GM19467 (cell line): ENCODE measurements around the gene RELB.
"Not testable (repeated sequence)": the region's sequence is repeated elsewhere in the genome, so short reads cannot be mapped to it uniquely, and the experiment has no call there.

Source experiments
- ATAC-seq: cut with Tn5 transposase; IDR thresholded peaks from one replicate; pipeline ENCODE4 v1.9.1; 2021; ENCODE audit warnings: mild to moderate bottlenecking, moderate library complexity; ENCODE audit not compliant: unreplicated experiment

Gene RELB

DNA sequence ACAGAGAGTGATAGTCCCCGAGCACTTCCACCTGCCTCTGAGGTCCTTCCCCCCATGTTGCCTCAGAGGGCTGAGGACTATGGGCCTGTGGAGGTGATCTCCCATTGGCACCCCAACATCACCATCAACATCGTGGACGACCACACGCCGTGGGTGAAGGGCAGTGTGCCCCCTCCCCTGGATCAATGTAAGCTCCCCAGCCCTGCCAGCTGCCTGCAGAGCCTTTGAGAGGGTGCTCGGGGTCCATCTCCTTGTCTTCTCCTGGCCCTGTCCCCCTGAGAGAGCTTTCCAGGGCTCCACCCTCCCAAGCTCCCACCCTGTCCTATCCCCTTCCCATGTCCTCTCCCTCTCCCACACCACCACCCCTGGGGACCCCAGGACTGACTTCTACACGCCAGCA is 14.9 kb upstream of the RELB start:
- ATAC-seq = no peak

DNA sequence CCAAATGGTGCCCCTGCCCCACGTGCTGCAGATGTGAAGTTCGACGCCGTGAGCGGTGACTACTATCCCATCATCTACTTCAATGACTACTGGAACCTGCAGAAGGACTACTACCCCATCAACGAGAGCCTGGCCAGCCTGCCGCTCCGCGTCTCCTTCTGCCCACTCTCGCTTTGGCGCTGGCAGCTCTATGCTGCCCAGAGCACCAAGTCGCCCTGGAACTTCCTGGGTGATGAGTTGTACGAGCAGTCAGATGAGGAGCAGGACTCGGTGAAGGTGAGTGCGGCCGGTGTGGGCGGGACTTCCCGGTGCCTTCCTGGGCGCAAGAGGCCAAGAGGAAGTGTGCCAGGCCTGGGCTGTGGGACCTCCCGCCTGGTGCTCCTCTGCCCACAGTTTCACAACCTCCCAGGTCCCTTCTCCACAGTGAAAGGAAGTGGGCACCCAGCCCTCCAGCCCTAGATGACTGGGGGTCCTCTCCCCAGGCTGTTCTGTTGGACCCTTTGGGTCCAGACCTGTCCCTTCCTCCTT is 14.1 kb upstream of the RELB start:
- no peak for ATAC-seq

DNA sequence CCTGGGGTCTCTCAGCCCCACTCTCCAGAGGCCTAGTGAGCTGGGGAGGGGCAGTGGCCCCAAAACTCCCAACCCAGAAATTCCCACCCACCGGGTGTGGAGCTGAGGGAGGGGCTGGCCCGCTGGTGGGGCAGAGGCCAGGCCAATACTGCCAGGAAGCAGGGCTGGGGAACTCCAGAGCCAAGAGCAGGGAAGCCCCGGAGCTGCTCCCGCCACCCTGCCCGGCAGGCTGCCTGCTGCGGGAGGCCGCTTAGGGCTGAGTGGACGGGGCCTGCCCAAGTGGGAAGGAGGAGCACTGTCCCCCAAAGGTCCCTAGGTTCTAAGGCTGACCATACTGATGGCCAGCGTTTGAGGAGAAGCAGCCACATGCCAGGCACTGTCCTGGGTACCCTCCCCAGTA is 13.0 kb upstream of the RELB start:
- no peak for ATAC-seq

DNA sequence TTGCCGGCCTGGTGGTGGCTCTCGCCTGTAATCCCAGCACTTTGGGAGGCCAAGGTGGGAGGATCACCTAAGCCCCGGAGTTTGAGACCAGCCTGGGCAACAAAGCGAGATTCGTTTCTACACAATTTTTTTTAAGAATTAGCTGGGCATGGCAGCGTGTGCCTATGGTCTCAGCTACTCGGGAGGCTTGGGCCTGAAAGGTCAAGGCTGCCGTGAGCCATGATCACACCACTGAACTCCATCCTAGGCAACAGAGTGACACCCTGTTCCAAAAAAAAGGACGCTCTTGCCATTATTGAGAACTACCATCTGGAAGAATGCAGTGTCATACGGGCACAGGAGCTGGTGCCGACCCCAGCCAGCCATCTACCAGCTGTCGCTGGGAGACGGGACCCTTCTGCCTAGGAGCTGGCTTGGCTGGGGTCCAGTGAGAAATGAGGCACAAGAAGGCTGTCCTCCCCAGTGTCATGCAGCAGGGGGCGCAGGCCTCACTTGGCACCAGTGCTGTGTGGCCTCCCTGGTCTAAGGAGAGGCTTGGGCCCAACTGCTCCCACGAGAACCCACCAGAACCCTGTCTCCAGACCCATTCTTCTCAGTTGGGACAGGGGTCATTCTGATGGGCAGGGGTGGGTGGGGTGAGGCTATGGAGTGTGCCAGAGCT is 12.2 kb upstream of the RELB start:
- no peak for ATAC-seq

DNA sequence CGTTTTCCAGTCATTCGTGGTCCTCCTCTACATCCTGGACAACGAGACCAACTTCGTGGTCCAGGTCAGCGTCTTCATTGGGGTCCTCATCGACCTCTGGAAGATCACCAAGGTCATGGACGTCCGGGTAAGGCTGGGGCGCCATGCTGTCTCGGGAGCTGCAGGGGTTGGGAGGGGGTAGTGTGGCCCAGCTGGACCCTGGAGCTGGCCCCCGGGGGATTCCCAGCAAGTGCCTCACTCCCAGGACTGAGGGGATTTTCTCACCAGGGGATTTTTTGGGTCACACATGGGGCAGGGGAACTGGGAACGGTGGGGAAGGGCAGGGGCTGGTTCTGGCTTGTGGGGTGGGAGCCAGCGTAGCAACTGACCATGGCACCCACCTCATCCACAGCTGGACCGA is 10.8 kb upstream of the RELB start:
- no peak for ATAC-seq

DNA sequence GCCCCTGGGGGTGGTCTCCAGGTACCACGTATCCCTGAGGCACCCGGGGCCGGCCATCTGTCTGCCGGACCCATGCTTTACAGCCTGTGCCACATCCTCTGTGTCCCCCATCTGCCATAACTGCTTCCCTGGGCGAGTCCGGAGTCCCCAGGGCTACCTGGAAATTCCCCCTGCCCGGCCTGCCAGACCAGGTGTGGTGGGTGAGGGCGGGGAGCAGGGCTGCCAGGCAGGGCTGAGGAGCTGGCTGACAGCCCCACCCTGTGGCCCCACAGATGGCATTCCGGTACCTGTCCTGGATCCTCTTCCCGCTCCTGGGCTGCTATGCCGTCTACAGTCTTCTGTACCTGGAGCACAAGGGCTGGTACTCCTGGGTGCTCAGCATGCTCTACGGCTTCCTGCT is 10.3 kb upstream of the RELB start:
- ATAC-seq = no peak

DNA sequence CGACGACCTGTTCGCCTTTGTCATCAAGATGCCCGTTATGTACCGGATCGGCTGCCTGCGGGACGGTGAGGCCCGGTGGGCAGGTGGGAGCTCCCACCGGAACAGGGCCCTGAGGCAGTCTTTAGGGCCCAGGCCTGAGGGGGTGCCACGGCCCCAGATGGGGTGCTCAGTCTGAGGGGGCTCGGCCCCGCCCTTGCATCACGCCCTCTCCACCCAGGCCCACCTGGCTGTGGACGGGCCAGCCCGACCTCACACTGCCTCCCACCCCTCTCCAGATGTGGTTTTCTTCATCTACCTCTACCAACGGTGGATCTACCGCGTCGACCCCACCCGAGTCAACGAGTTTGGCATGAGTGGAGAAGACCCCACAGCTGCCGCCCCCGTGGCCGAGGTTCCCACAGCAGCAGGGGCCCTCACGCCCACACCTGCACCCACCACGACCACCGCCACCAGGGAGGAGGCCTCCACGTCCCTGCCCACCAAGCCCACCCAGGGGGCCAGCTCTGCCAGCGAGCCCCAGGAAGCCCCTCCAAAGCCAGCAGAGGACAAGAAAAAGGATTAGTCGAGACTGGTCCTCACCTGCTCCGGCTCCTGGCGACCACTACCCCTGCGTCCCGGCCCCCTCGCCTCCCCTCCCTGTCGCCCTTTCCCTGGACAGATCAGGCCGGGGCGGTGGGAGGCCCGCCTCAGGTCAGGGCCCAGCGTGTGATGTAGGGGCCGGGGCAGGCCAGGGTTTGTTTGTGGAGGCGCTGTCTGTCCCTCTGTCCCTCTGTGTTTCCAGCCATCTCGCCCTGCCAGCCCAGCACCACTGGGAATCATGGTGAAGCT is 8.7 kb upstream of the RELB start:
- no peak for ATAC-seq

DNA sequence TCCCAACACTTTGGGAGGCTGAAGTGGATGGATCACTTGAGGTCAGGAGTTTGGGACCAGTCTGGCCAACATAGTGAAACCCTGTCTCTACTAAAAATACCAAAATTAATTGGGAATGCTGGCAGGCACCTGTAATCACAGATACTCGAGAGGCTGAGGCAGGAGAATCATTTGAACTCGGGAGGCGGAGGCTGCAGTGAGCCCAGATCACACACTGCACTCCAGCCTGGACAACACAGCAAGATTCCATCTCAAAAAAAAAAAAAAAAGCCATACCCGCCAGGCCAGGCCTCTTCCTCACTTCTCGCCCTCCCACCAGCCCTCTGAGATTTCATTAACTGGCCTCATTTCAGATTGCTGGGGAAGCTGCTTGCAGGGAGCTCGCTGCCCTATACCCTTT is 7.7 kb upstream of the RELB start:
- no peak for ATAC-seq

DNA sequence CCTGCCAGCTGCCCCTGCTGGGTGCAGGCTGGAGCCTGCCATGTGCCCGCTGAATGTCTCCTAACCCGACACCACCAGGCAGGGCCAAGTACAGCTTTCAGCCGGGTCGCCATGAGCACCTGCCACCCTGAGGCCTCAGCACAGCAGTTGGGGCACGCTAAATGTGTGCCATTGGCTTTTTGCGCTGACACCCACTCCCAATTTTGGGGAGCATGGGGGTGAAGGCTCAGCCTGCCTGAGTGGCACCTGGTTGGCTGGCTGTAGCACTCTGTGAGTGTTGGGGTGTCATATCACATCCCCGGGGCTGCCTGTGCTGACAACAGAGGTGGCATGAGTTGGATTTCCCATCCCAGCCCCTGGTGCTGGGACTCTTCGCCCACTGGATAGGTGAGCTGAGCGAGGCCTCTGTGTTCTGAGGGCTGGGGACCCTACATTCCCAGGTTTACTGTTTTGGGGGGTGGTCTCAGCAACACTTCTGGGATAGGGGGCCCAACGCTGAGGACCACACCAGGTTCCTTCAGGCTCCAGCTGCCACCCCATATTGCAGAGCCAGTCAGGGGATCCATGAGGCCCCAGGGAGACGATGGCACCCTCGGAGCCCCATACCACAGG is 7.2 kb upstream of the RELB start:
- ATAC-seq = no peak

DNA sequence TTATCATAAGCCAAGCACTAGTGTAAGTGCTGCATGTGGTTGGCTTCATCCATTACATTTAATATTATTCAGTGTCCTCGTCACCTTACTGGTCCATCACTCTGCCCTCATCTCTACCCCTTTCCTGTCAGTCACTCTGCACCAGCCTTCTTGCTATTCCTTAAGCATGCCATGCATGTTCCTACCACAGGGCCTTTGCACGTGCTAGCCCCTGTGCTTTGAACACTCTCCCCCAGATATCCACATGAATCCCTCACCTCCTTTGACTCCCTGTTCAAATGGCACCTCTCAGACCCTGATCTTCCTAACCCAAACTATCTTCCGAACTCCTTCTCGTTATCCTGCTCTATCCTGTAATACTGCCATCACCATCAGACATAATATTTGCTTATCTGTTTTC is 3.2 kb upstream of the RELB start:
- ATAC-seq = no peak

DNA sequence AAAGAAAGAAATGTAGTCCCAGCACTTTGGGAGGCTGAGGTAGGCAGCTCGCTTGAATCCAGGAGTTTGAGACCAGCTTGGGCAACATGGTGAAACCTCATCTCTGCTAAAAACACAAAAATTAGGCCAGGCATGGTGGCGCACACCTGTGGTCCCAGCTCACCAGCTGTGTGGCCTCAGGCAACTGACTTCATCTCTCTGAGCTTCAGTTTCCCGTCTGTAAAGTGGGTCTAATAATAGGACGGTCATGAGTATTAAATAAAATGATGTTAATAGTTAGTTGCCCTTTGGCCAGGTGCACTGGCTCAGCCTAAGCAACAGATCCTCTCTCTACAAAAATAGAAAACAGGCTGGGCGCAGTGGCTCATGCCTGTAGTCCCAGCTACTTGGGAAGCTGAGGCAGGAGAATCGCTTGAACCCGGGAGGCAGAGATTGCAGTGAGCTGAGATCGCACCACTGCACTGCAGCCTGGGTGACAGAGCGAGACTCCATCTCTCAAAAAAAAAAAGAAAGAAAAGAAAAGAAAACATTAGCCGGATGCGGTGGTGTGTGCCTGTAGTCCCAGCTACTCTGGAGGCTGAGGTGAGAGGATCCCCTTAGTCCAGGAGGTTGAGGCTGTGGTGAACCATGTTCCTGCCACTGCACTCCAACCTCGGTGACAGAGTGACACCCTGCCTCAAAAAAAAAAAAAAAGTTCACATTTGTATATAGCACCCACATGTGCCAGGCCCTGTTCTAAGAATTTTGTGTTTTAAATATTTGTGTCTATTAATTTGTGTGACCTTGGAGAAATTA is 1.9 kb upstream of the RELB start:
- ATAC-seq = not testable (repeated sequence)

DNA sequence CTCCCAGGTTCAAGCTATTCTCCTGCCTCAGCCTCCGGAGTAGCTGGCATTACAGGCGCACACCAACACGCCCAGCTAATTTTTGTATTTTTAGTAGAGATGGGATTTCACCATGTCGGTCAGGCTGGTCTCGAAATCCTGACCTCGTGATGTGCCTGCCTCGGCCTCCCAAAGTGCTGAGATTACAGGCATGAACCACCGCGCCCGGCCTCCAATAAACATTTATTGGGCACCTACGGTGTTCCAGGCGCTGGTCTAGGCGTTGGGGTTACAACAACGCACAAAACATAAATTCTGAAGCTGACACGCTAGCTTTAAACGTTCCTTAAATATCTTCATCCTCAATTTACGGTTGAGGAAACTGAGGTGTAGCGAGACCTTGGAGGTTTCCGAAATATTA is 599 bp upstream of the RELB start:
- not testable (repeated sequence) for ATAC-seq

DNA sequence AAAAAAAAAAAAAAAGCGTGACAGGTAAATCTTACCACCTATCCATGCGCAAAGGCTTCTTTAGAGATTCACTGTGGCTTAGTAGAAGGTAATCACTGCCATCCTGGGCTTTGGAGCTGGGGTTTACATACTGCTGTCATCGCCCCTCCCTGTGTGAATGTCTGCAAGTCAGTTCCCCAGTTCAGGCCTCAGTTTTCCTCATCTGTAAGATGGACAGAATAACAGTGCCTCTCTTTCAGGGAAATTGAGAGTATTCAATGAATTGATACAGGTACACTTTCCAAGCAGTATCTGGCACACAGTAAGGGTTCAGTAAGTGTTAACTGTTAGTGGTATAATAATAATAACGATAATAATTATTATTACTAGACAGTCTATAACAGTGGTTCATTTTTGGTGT is 2.2 kb downstream of the RELB start:
- ATAC-seq = no peak

DNA sequence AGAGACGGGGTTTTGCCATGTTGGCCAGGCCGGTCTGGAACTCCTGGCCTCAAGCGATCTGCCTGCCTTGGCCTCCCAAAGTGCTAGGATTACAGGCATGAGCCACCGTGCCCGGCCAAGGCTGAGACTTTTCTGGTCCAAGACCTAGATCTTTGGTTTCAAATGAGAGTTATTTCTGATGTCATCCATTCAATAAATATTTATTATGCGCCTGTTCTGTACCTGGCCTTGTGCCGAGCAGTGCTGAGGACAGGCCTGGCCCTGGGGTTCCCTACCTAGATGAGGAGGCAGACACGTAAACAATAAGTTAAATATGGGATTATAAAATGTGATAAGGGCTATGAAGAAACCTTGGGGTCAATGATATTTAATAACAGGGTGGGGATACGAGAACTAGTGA is 4.5 kb downstream of the RELB start:
- no peak for ATAC-seq

DNA sequence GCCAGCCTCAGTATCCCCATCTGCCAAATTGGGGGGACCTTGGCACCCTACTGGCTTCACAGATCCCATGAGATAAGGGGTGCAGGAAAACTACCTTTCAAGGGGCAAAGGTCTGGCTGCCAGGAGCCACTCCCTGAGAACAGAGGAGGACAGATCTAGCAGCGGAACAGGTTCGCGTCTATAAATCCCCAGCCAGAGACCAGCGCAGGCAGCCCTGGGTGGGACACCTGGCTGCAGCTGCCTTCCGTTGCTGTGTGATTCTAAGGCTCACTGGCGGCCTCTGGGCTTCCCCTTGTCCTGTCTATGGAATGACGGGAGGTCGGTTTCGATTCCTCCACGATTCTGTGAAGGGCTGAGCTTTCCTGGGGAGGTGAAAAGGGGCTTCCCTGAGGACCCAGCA is 7.3 kb downstream of the RELB start:
- ATAC-seq = no peak

DNA sequence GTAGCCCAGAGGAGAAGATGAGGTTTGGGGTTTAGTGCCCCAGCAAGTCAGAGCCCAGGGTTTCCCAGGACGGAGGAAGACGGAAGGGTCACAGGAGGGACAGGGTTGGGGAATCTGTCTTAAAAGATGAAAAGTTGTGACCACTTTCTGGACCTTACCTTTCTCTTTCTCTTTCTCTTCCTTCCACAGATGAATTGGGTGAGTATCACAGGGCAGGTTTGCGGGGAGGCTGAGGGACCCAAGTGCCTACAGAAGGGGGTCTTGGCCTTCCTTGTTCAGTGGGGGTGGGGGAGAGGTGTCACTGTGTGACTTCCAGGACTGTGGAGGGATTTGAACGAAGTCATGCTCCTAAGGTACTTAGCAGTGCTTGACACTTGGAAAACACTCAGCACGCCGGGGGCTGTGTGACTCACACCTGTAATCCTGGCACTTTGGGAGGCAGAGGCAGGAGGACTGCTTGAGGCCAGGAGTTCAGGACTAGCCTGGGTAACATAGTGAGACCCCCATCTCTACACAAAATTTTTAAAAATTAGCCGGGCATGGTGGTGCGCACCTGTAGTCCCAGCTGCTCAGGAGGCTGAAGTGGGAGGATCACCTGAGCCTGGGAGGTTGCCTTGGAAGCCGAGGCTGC is 8.5 kb downstream of the RELB start:
- no peak for ATAC-seq

DNA sequence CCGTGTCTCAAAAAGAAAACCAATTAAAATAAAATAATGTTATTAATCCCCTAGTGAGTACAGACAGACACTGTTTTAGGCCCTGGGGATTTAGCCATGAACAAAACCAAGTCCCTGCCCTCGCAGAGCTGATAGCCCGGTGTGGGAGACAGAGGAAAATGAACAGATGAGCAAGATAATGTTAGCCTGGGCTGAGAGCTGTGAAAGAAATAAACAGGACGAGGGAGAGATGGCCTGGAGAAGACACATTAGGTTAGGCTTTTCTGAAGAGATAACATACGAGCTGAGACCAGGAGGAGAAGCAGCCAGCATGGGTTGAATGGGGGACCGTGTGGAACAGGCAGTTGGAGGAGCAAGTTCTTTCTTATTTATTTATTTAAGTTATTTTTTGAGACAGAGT is 9.0 kb downstream of the RELB start:
- ATAC-seq = no peak

DNA sequence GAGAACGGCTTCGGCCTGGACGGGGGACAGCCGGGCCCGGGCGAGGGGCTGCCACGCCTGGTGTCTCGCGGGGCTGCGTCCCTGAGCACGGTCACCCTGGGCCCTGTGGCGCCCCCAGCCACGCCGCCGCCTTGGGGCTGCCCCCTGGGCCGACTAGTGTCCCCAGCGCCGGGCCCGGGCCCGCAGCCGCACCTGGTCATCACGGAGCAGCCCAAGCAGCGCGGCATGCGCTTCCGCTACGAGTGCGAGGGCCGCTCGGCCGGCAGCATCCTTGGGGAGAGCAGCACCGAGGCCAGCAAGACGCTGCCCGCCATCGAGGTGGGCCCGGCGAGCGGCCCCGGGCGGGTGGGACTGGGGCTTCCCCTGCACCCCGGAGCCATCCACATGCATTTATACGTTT is 10.7 kb downstream of the RELB start:
- no peak for ATAC-seq

DNA sequence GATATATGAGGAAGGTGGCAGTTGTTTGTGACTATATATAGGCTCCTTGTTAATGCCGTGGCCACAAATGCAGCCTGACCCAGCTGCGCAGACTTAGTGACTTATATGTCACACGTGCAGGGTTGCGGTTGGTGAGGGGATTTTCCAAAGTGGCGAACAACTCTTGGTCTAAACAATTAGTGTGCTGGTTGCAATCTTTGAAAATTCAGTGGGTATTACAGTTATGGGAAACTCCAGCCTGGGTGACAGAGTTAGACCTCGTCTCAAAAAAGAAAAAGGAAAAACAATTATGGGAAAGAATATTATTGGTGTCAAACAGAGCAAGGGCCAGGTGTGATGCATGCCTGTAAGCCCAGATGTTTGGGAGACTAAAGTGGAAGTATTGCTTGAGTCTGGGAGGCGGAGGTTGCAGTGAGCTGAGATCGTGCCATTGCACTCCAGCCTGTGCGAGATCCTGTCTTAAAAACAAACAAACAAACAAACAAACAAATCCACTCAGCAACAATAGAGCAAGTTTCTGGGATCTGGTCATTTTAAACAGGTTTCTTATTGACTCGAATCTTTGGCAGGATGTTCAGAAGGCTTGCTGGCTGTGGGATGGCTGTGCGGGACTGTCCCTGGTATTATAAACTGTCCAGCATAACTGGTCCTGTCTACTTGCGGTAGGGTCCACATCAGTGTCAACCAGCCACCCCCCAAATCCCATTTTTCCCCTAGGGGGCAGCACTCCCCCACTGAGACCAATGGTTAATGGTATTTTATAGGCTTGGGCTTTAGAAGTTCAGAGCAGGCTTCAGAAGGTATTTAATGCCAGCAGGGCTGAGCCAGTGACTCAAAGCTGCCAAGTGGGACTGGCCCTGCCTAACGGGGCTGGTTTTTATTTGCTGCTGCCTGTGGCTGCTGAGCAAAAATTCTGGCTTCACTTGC is 15.4 kb downstream of the RELB start:
- ATAC-seq = peak; percentile 72

DNA sequence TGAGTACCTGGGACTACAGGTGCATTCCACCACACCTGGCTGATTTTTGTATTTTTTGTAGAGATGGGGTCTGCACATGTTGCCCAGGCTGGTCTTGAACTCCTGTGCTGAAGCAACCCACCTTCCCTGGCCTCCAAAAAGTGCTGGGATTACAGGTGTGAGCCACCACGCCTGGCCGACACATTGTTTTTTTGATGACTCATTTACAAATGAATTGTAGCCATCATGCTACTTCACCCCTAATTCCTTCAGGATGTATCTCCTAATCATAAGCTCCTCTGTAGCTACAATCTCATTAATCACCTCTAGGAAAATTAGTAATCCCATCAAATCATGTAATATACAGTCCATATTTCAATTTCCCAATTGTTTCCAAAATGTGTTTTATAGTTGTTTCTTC is 17.9 kb downstream of the RELB start:
- ATAC-seq = no peak
